AG04450 (cell line): Measurements from ENCODE around the gene SLC16A13. TPM values are rescaled to one million over a fixed set of nuclear protein-coding genes. Genes with fewer than 3 reads are reported as not detected.

Experiments
- CTCF ChIA-PET: fragments of 300-600, 350-600 bp; formaldehyde crosslinking; extraction: SDS; loops from one replicate; lab custom pipeline; 2022; ENCODE audit warnings: antibody characterized with exemption, inconsistent platforms; lab: Charles Lee
- POLR2A ChIA-PET: fragments of 350-600 bp; formaldehyde crosslinking; extraction: SDS; loops from one replicate; lab custom pipeline; 2021; ENCODE audit warnings: antibody characterized with exemption, inconsistent platforms; lab: Yijun Ruan, JAX
- DNase-seq: peaks from one replicate; pipeline ENCODE4 v3.0.0-alpha.2; 2011; ENCODE audit warnings: low read depth, low spot score
- H3K27ac ChIP-seq: one replicate; pipeline ENCODE4 v1.5.1; 2012; ENCODE audit warnings: low read depth, low read length, control low read depth
- H3K27me3 ChIP-seq: one replicate; pipeline ENCODE4 v1.6.0; 2012; ENCODE audit warnings: low read length; ENCODE audit not compliant: control insufficient read depth, insufficient read depth
- H3K4me3 ChIP-seq: 2 replicates; pipeline ENCODE4 v1.5.1; 2011; ENCODE audit warnings: mild to moderate bottlenecking, low read depth, low read length, control low read depth
- H3K9me3 ChIP-seq: 2 replicates; pipeline ENCODE4 v1.5.1; 2012; ENCODE audit warnings: low read length; ENCODE audit not compliant: control insufficient read depth, insufficient read depth
- polyA plus RNA-seq: library from polyadenylated mRNA; depleted of rRNA; stranded (reverse); fragments of >200 nt; gene quantifications from 2 replicates; pipeline ENCODE4 v1.2.3, GENCODE V29; 2011
- TF ChIP-seq, protein P1 (sequence below): IDR thresholded peaks from 2 replicates; pipeline ENCODE4 v1.5.1; 2011; ENCODE audit warnings: low read depth, low read length, control low read depth, inconsistent platforms

Gene SLC16A13
- polyA plus RNA-seq, 1 experiment: 1.7 TPM

DNA sequence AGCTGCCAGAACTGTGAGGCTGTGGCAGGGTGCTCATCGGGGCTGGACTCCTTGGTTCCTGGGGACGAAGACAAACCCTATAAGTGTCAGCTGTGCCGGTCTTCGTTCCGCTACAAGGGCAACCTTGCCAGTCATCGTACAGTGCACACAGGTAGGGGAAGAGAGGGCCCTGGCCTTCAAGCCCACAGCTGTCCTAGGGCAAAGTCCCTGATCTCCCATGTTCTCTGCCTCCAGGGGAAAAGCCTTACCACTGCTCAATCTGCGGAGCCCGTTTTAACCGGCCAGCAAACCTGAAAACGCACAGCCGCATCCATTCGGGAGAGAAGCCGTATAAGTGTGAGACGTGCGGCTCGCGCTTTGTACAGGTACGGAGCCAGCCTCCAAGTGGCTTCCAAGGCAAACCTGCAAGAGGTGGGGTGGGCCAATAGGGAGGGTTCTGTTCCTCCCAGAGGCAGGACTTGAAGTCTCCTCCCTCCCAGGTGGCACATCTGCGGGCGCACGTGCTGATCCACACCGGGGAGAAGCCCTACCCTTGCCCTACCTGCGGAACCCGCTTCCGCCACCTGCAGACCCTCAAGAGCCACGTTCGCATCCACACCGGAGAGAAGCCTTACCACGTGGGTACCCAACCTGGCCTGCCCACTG, 9.2 kb upstream of the SLC16A13 start:
- H3K4me3 ChIP-seq: no peak overlapping the region
- peaks cover 3% of the 10 kb centered on the region for H3K27me3 ChIP-seq
- CTCF ChIA-PET: interaction anchor here (1.0 kb wide), 1 partner anchor 113 kb away, joined by 3 read pairs; no protein-coding TSS in a partner anchor
- peaks cover 5% of the 10 kb centered on the region; the same call in 1 of the 2 replicates for H3K9me3 ChIP-seq
- TF ChIP-seq, protein P1, sequence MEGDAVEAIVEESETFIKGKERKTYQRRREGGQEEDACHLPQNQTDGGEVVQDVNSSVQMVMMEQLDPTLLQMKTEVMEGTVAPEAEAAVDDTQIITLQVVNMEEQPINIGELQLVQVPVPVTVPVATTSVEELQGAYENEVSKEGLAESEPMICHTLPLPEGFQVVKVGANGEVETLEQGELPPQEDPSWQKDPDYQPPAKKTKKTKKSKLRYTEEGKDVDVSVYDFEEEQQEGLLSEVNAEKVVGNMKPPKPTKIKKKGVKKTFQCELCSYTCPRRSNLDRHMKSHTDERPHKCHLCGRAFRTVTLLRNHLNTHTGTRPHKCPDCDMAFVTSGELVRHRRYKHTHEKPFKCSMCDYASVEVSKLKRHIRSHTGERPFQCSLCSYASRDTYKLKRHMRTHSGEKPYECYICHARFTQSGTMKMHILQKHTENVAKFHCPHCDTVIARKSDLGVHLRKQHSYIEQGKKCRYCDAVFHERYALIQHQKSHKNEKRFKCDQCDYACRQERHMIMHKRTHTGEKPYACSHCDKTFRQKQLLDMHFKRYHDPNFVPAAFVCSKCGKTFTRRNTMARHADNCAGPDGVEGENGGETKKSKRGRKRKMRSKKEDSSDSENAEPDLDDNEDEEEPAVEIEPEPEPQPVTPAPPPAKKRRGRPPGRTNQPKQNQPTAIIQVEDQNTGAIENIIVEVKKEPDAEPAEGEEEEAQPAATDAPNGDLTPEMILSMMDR: no peak
- POLR2A ChIA-PET: no interaction called here
- H3K27ac ChIP-seq: no peak overlapping the region
- no peak for DNase-seq

DNA sequence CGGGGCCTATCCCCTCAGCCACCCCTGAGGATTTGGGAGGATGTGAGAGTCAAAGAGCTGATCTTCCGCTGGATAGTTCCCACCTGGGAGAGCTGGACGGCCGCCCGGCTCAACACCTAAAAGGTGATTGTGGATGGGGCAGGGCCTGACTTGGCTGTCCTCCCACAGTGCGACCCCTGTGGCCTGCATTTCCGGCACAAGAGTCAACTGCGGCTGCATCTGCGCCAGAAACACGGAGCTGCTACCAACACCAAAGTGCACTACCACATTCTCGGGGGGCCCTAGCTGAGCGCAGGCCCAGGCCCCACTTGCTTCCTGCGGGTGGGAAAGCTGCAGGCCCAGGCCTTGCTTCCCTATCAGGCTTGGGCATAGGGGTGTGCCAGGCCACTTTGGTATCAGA, 8.5 kb upstream of the SLC16A13 start:
- POLR2A ChIA-PET: no interaction called here
- DNase-seq: no peak
- H3K27me3 ChIP-seq: peaks cover 3% of the 10 kb centered on the region
- H3K27ac ChIP-seq: no peak overlapping the region
- no peak overlapping the region for H3K4me3 ChIP-seq
- CTCF ChIA-PET: interaction anchor here (0.6 kb wide), 1 partner anchor 12 kb away, joined by 3 read pairs; a partner anchor contains a TSS
- H3K9me3 ChIP-seq: peaks cover 5% of the 10 kb centered on the region; the same call in 1 of the 2 replicates
- TF ChIP-seq, protein P1: no peak

DNA sequence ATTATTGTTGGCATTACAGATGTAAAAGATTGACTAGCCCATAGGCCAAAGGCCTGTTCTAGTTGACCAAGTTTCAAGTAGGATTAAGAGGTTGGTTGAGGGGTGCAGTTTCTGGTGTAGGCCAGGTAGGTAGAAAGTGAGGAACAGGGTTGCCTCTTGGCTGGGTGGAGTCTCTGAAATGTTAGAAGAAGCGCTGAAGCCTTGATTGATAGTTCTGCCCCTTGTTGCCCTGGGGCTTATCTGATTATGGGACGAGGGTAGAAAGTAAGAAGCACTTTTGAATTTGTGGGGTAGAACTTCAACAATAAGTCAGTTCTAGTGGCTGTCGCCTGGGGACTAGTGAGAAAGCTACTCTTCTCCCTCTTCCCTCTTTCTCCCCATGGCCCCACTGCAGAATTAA, 6.7 kb upstream of the SLC16A13 start:
- Histone ChIP-seq H3K9me3 (no peaks in the 10 kb centered on the region; the same call in 1 of the 2 replicates), H3K4me3 (no peak overlapping the region), H3K27me3 (peaks cover 3% of the 10 kb centered on the region), H3K27ac (no peak overlapping the region)
- TF ChIP-seq, protein P1: no peak
- DNase-seq: no peak
- ChIA-PET CTCF (interaction anchor here (1.0 to 1.2 kb wide), 2 partner anchors 16 to 118 kb away, joined by 3 to 4 read pairs; no protein-coding TSS in a partner anchor), POLR2A (no interaction called here)

DNA sequence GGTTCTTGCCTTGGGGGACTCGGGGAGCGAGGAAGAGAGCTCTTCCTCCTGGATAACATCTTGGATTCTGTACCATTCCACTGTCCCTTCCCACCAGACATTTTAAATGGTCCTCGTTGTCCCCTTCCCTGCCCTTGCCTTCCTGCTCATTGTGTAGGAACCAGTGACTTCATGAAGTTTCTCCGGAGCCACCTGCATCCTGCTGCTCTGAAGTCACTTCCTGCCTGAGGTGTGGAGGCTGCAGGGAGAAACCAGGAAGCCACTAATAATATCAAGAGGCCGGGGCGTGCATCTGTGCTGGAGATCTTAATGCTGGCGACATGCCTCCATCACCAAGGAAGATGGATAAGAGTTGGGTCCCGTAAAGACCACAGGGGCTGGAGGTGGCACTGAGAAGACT, 6.2 kb upstream of the SLC16A13 start:
- DNase-seq: no peak
- Histone ChIP-seq H3K4me3 (no peak overlapping the region), H3K27ac (no peak overlapping the region), H3K27me3 (peaks cover 3% of the 10 kb centered on the region), H3K9me3 (no peaks in the 10 kb centered on the region)
- ChIA-PET CTCF (no interaction called here), POLR2A (no interaction called here)
- TF ChIP-seq, protein P1: no peak

DNA sequence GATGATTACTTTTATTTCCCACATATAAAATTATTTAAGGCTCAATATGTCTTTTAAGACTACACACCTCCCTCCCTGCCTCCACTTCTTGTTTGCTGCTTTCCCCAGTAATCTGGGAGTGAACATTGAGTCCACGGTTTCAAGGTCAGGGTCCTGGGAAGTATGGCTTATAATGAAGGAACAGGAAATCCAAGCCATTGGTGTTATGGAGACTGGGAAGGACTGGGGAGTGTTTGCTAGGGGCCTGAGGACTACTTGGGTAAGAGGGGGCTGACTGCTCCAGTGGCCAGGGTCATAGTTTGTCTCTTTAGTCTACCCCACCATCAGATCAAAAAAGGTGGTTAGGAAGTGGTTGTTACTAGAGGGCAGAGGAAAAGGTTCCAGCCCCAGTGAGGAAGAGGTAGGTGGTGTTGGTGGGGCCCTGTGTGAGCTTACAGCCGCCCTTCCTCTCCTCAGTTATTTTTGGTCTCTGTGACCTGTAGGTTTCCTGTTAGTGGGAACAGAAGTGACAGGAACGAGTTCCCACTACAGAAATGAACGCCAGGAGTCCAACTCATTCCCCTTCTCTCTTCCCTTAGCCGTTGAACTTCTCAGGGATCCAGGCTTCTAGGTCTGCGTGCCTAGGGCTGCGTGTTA, 742 bp upstream of the SLC16A13 start:
- H3K27me3 ChIP-seq: no peaks in the 10 kb centered on the region
- ChIA-PET CTCF (interaction anchor here (1.0 to 1.7 kb wide), 3 partner anchors 10 to 31 kb away, joined by 3 to 22 read pairs (median 4); partner anchors contain the start of gene BCL6B), POLR2A (no interaction called here)
- TF ChIP-seq, protein P1: no peak
- DNase-seq: no peak
- H3K9me3 ChIP-seq: no peaks in the 10 kb centered on the region; the same call in 1 of the 2 replicates
- peak overlapping the region; percentile 75 for H3K27ac ChIP-seq
- H3K4me3 ChIP-seq: peak overlapping the region; percentile 84
